AG10803 (cell line): Measurements from ENCODE around the gene SHC2.

Source experiments
- DNase-seq: peaks from one replicate; pipeline ENCODE4 v3.0.0; 2010; ENCODE audit warnings: low read depth
- H3K4me3 ChIP-seq: 2 replicates; pipeline ENCODE4 v1.5.1; 2011; ENCODE audit warnings: mild to moderate bottlenecking, low read length, control low read depth
- CTCF ChIP-seq: conservative IDR thresholded peaks from 2 replicates; pipeline ENCODE4 v1.5.1; 2011; ENCODE audit warnings: mild to moderate bottlenecking, low read length, control low read depth, inconsistent platforms

Gene SHC2

GRCh38 chr19:409516-410242 lies 51.2 kb downstream of the SHC2 start:
- TF ChIP-seq CTCF: no peak
- no peak for DNase-seq

GRCh38 chr19:408902-409515 lies 51.8 kb downstream of the SHC2 start, which contains the start of gene C2CD4C:
Gene C2CD4C (minus strand): TSS chr19:409147. CDS start chr19:408361, 786 bp downstream.
- H3K4me3 ChIP-seq: no peak within 1 kb of the TSS
- no peak for DNase-seq
- TF ChIP-seq CTCF: no peak

More at GRCh38 chr19:409516-410242, 51.2 kb downstream of the SHC2 start:
- no peak overlapping the region for H3K4me3 ChIP-seq

GRCh38 chr19:408441-408901 lies 52.4 kb downstream of the SHC2 start:
- DNase-seq: no peak
- H3K4me3 ChIP-seq: no peak overlapping the region
- TF ChIP-seq CTCF: no peak

- H3K4me3 ChIP-seq: no peak overlapping the region
- no peak for TF ChIP-seq CTCF
- no peak for DNase-seq
Measured at GRCh38 chr19:407511-408440, 53.1 kb downstream of the SHC2 start.

GRCh38 chr19:406971-407510 lies 53.8 kb downstream of the SHC2 start:
- no peak for DNase-seq
- H3K4me3 ChIP-seq: no peak overlapping the region
- no peak for TF ChIP-seq CTCF

GRCh38 chr19:406135-406781 lies 54.6 kb downstream of the SHC2 start:
- DNase-seq: no peak
- TF ChIP-seq CTCF: no peak
- H3K4me3 ChIP-seq: no peak overlapping the region
